ENCODE measurements around the gene MPP3. TPM values are rescaled to one million over a fixed set of nuclear protein-coding genes. Genes with fewer than 3 reads are reported as not detected.
A peak's percentile ranks its signal among the peaks of the same experiment; 100 is the strongest.

Gene MPP3
- total and polyA plus RNA-seq, 9 of the 15 experiments (the other 6 are each of a cell fraction or from before 2014, with no cell fraction given), result 0.41 to 10.4 (median 4.5) TPM

DNA sequence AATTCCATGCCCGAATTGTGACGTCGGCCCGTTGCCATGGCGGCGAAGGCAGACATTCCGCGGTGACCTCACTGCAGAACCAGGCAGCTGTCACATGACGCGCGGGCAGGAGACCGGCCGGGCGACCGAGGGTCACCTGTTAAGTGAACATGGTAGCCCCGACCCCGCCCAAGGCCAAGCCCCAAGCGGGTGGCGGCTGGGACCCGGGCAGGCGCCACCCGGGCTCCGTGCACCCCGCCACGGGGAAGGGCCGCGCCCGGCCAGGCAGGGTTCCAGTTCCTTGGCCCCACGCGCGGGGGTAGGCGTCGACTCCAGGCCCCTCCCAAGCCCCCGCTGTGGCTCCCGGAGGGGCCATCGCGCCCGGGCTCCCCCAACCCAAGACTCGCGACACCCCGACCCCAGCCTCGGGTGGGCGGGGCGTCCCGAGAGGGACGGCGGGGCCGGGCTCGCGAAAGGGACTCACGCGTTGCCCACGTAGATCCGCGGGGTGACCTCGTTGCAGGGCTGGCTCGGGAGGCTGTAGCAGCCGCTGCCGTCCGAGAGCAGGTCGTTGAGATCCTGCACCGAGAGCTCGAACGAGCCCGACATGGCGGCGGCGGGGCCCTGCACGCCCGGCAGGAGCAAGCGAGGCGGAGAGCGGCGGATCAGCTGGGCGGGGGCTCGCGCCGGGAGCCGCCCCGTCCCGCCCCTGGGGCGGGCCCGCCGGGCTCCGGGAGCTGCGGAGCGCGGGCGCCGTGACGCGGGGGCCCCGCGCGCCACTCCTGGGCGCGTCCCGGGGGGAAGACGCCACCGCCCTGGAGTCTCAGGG is 54.4 kb downstream of the MPP3 start, which contains the start of gene DUSP3 (continued):
- TF ChIP-seq, protein P1, sequence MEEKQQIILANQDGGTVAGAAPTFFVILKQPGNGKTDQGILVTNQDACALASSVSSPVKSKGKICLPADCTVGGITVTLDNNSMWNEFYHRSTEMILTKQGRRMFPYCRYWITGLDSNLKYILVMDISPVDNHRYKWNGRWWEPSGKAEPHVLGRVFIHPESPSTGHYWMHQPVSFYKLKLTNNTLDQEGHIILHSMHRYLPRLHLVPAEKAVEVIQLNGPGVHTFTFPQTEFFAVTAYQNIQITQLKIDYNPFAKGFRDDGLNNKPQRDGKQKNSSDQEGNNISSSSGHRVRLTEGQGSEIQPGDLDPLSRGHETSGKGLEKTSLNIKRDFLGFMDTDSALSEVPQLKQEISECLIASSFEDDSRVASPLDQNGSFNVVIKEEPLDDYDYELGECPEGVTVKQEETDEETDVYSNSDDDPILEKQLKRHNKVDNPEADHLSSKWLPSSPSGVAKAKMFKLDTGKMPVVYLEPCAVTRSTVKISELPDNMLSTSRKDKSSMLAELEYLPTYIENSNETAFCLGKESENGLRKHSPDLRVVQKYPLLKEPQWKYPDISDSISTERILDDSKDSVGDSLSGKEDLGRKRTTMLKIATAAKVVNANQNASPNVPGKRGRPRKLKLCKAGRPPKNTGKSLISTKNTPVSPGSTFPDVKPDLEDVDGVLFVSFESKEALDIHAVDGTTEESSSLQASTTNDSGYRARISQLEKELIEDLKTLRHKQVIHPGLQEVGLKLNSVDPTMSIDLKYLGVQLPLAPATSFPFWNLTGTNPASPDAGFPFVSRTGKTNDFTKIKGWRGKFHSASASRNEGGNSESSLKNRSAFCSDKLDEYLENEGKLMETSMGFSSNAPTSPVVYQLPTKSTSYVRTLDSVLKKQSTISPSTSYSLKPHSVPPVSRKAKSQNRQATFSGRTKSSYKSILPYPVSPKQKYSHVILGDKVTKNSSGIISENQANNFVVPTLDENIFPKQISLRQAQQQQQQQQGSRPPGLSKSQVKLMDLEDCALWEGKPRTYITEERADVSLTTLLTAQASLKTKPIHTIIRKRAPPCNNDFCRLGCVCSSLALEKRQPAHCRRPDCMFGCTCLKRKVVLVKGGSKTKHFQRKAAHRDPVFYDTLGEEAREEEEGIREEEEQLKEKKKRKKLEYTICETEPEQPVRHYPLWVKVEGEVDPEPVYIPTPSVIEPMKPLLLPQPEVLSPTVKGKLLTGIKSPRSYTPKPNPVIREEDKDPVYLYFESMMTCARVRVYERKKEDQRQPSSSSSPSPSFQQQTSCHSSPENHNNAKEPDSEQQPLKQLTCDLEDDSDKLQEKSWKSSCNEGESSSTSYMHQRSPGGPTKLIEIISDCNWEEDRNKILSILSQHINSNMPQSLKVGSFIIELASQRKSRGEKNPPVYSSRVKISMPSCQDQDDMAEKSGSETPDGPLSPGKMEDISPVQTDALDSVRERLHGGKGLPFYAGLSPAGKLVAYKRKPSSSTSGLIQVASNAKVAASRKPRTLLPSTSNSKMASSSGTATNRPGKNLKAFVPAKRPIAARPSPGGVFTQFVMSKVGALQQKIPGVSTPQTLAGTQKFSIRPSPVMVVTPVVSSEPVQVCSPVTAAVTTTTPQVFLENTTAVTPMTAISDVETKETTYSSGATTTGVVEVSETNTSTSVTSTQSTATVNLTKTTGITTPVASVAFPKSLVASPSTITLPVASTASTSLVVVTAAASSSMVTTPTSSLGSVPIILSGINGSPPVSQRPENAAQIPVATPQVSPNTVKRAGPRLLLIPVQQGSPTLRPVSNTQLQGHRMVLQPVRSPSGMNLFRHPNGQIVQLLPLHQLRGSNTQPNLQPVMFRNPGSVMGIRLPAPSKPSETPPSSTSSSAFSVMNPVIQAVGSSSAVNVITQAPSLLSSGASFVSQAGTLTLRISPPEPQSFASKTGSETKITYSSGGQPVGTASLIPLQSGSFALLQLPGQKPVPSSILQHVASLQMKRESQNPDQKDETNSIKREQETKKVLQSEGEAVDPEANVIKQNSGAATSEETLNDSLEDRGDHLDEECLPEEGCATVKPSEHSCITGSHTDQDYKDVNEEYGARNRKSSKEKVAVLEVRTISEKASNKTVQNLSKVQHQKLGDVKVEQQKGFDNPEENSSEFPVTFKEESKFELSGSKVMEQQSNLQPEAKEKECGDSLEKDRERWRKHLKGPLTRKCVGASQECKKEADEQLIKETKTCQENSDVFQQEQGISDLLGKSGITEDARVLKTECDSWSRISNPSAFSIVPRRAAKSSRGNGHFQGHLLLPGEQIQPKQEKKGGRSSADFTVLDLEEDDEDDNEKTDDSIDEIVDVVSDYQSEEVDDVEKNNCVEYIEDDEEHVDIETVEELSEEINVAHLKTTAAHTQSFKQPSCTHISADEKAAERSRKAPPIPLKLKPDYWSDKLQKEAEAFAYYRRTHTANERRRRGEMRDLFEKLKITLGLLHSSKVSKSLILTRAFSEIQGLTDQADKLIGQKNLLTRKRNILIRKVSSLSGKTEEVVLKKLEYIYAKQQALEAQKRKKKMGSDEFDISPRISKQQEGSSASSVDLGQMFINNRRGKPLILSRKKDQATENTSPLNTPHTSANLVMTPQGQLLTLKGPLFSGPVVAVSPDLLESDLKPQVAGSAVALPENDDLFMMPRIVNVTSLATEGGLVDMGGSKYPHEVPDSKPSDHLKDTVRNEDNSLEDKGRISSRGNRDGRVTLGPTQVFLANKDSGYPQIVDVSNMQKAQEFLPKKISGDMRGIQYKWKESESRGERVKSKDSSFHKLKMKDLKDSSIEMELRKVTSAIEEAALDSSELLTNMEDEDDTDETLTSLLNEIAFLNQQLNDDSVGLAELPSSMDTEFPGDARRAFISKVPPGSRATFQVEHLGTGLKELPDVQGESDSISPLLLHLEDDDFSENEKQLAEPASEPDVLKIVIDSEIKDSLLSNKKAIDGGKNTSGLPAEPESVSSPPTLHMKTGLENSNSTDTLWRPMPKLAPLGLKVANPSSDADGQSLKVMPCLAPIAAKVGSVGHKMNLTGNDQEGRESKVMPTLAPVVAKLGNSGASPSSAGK (IDR thresholded peaks at IDR 0.05), result no peak
- no peak; the same call in none of the 2 replicates for TF ChIP-seq RB1 (IDR thresholded peaks at IDR 0.05; ENCODE audit: low read depth)
- peak; percentile 69 for TF ChIP-seq PKNOX1 (IDR thresholded peaks at IDR 0.05)
- no peak for TF ChIP-seq PTBP1 (IDR thresholded peaks at IDR 0.05; ENCODE audit: low read depth, low read length)
- TF ChIP-seq SP2 (IDR thresholded peaks at IDR 0.05; ENCODE audit: extremely low read depth, low read depth, low read length, poor library complexity, severe bottlenecking), result no peak
- TF ChIP-seq, protein P2, sequence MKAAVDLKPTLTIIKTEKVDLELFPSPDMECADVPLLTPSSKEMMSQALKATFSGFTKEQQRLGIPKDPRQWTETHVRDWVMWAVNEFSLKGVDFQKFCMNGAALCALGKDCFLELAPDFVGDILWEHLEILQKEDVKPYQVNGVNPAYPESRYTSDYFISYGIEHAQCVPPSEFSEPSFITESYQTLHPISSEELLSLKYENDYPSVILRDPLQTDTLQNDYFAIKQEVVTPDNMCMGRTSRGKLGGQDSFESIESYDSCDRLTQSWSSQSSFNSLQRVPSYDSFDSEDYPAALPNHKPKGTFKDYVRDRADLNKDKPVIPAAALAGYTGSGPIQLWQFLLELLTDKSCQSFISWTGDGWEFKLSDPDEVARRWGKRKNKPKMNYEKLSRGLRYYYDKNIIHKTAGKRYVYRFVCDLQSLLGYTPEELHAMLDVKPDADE (conservative IDR thresholded peaks at IDR 0.05; ENCODE audit: control insufficient read depth, low read depth, low read length), result no peak
- TF ChIP-seq NBN (IDR thresholded peaks at IDR 0.05; ENCODE audit: low read depth), result no peak
- no peak for TF ChIP-seq POLR3G (IDR thresholded peaks at IDR 0.05; ENCODE audit: extremely low read depth, insufficient read length, insufficient replicate concordance)
- TF ChIP-seq ZNF561 (CRISPR knock-in tag; conservative IDR thresholded peaks at IDR 0.05), result no peak
- TF ChIP-seq MBD1 (CRISPR knock-in tag; IDR thresholded peaks at IDR 0.05), result no peak

All from K562 (cell line).